NCI-H1436 (cell line): ENCODE data around the gene FDX1.

Source experiments
- DNase-seq: peaks from one replicate; lab custom pipeline; 2025; lab: John Stamatoyannopoulos, UW

FDX1 gene

DNA sequence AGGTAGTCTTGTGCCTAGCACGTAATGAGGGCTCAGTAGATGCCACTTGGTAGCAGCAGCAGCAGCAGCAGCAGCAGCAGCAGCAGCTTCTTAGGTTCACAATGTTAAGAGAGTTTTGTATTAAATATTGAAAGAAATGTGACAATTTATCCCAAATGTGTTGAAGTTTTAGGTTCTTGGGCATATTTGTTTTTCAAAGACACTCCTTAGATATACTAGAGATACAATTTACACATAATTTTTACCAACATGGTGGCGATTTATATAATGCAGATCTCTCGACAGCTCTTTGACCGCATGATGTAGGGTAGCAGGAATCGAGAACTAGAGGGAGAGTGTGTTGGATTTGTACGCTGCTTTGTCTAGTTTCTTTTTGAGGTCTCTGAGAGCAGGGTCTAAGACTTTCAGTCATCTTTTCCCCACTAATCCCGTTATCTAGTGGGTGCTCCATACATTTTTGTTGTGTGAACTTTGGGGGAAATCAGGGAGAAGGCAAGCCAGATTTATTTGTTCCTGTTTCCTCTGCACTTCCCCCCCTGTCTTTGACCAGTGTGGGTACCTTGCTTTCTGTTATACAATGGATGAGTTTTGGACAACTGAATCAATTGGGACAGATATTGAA, 1.4 kb downstream of the FDX1 start:
- no peak for DNase-seq

DNA sequence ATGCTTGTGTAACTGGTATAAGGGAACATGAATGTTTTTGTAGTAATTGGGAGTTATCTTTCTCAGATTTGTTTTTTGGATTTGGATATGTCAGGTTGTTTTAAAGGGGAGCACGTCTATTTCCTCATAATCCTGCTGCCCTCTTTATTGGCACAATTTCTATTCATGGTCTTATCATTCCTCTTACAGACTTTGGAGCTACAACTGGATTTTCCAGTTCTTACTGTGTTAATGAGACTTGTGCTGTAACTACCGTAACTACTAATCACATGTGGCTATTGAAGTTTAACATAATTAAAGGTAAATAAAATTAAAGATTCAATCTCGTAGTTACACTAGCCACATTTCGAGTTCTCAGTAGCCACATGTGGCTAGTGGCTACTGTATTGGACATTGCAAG, 1.9 kb downstream of the FDX1 start:
- DNase-seq = no peak

DNA sequence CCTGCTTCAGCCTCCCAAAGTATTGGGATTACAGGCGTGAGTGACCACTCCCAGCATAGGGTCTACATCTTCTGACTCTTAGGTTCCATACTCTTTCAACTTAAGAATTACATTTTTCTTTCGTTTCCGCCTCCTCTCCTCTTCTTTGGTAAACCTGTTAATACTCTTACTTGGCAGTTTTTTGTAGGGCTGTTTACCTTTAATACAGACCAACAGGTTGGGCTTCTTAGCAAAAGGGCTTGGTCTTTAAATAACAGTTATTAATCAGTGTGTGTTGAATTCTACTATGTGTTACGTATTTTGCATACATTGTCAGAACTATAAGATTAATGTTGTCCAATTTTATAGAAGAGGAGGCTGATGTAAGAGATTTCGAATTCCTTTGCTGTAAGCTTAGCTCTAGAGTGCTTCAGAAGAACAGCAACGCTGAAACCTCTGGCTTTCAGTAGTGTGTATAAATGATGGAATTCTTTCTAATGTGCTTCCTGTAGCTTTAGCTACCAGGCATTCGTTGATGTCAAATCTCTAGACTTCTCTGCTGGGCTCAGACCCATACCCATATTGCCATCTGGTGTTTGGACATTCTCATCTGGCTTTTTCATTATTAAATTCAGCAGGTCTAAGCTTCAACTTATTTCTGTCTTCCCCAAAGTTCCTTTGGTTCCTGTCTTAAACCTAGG, 3.1 kb downstream of the FDX1 start:
- DNase-seq = no peak

DNA sequence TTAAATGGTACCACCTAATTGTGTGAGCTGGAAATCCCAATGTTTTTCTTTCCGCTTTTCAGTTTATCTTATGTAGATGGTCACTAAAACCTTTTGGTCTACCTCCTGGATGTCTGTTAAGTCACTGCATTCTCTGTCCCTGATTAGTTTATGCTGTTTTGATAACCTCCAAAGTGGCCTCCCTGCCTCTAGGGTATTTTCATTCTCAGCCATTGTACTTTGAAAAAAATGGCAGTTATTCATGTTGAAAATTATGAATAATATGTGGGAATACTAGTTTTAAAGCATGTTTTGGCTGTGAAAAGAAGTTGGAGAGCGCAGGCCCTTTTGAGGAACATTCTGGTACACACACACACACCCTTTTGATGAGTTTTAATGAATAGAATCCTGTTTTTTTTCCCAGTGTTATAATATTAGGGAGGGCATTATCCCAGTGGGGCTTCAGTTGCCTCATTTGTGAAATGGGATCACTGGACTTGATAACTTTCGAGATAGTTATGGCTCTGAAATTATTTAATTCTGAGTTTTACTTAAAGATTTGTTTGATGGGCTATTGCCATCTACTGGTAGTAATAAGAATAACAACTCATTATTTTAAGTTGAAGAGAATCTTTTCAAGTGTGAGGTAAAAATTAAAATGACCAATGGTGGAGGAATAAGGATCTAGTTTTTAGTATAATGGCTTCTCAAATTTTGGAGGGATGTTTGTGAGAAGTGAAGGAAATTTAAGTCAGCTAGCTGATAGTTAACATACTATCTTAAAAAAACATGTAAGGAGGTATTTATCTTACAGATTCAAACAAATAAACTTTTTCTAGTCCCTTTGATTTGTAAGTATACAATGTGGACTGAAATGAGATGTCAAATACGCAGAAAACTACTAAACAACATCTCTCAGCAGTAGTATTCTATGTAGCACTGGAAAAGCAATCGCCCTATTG, 3.9 kb downstream of the FDX1 start:
- no peak for DNase-seq

DNA sequence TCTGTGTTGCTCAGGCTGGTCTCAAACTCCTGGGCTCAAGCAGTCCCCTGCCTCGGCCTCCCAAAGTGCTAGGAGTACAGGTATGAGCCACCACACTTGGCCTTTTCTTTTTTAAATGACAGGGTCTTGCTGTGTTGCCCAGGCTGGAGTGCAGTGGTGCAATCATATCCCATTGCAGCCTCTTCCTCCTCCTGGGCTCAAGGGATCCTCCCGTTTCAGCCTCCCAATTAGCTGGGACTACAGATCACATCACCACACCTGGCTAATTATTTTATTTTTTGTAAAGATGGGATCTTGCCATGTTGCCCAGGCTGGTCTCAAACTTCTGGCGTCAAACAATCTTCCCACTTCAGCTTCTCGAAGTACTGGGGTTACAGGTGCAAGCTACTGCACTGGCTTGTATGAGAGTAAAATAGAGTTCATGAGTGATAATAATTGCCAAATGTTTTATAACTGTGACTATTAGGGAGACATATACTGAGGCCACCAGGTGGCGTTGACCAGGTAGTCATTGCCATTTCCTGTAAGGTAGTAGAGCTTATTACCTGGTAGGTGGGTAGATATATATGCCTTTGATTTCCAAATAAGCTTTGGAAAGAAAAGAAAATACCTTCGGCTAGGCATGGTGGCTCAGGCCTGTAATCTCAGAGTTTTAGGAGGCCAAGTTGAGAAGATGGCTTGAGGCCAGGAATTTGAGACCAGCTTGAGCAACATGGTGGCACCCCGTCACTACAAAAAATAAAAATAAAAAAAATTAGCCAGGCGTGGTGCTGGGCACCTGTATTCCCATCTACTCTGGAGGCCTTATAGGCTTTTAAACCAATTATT, 5.4 kb downstream of the FDX1 start:
- no peak for DNase-seq

DNA sequence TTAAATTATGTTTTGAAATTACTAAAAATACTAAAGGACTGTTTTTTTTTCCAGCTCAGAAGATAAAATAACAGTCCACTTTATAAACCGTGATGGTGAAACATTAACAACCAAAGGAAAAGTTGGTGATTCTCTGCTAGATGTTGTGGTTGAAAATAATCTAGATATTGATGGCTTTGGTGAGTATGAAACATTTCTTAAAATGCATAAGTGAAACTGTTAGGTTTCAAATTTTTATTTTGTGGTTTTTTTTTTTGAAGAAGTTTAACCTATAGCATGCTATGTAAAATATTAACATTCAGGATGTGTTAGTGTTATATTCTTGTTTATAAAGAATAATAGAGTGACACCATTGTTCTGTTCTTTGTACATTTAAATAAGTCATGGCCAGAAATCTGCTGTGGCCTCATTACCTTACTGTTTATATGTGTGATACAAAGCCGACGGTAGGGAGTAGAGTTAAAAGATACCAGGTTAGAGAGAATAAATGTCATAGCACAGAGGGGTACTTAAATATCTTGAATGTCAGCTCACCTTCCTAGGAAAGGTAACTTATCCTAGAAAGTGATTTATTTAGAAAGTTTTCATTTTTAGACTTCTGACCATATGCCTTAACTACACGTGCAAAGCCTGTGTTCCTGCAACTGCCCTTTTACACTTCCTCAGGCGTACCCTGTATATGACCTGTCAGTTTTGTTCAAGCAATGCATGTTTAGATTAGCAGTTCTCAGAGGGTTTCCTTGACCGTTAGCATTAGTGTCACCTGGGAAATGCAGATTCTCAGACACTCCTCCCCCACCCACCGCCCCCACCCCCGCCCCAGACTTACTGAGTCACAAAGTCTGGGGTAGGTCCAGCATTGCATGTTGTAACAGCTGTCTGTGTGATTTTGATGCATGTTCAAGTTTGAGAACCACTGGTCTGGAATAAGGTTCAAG, 6.3 kb downstream of the FDX1 start:
- no peak for DNase-seq

DNA sequence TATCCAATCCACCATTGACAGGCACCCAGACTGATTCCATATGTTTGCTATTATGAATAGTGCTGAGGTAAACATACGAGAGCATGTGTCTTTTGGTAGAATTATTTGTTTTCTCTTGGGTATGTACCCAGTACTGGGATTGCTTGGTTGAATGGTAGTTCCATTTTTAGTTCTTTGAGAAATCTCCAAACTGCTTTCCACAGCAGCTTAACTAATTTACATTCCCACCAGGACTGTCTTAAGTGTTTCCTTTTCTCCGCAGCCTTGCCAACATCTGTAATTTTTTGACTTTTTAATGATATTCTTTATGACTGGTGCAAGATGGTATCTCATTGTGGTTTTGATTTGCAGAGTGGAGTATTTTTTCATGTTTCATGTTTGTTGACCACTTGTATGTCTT, 8.3 kb downstream of the FDX1 start:
- no peak for DNase-seq

DNA sequence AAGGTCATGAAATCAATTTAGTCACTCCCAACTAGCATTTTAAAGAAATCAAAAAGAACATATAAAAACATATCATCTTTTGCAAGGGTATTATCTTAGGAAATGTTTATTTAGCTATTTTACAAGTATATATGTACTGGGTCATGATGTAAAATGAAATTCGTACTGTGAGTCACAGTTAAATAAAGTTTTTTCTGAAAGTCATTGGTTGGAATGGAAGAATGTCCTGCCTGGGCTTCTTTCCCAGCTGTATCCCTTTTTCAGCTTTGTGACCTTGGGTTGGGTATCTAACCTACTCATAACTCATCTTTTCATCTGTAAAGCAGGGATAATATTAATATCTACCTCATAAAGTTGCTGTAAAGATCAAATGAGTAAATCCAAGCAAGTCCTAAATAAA, 15.7 kb downstream of the FDX1 start:
- no peak for DNase-seq

DNA sequence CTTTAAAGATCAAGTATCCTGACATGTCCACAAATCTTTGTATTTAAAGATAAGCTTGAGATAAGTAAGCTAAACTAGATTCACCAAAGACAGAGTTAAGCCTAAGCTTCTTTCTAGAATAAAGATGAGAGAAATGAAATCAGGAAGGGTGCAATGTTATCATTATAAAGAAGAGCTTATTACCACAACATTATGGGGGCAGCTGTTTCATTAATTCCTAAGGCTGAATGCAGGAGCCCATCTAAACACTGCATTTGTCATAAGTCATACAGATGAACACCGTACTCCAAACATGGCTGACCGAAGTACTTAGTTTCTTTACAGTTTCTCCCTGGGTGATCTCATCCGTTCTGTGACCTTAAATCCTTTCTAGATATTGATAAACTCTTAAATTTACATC, 16.3 kb downstream of the FDX1 start:
- DNase-seq = no peak

DNA sequence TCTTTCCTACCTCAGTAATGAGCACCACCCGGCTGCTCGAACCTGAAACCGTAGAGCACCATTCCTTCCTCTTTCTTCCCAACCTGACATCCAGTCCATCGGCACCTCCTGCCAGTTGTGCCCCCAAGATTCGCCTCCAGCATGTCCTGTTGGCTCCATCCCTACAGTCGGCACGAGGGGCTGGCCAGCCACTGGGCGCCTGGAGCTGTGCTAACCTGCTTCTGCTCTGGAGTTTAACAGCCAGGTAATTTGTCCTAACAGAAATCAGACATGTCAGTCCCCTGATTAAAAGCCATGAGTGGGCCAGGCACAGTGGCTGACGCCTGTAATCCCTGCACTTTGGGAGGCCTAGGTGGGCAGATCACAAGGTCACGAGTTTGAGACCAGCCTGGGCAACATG, 16.8 kb downstream of the FDX1 start:
- DNase-seq = no peak

DNA sequence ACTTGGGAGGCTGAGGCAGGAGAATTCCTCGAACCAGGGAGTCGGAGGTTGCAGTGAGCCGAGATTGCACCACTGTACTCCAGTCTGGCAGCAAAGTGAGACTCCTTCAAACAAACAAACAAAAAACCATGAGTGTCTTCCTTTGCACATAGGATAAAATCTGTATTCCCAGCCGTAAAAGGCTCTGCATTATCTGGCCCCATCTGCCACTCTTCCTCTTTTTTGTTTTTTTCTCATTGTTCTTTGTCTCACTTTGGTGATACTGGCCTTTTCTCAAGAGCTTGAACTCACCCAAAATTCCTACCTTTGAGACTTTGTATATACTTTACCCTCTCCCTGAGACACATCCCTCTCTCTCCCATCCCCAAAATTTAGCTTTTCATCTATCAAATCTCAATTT, 17.6 kb downstream of the FDX1 start:
- no peak for DNase-seq

DNA sequence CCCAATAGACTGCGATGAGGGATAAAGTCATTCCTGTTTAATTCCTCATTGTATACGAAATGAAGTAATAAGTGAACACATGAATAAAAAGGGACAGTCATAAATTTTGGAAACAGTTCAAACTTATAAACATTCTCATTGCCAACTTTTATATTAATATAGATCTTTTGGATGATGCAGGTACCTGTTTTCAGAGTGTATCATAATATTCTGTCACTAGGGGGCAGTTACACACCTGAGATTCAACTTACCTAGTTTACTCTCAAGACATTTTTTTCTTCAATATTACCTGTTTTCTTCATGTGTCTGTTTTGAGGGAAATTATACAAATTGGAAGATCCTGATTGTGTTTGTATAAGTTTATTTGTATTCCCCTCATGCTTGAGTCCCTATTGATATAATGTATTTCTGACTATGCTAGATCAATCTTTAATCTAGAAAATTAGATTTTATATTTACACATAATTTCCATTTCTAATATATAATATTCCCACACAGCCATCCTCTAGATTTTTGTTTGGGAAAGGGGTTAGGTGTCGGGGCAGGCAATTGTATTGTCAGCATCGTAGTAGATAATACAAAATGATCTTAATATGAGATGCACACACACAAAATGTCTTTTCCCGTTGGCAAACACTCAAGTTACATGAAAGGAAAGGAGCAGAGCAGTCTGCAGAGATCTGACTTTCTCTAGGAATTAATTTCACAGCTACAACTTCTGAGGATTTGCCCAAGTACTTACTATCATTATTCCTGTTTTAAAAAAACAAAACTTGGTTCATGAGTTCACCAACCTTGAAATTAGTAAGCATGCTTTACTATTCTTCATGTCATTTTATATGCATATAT, 18.4 kb downstream of the FDX1 start:
- DNase-seq = no peak

DNA sequence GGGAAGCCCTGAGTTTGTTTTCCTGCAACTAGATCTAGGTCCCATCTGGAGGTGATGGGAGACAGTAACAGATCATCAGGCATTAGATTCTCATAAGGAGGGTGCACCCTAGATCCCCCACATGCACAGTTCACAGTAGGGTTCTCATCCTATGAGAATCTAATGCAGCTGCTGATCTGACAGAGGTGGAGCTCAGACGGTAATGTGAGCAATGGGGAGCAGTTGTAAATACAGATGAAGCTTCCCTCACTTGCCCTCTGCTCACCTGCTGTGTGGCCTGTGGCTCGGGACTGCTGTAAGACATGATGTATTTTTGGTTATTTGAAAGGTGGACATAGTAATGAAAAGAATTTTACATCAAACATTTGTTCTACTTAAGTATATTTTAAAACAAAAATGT, 20.5 kb downstream of the FDX1 start:
- no peak for DNase-seq

DNA sequence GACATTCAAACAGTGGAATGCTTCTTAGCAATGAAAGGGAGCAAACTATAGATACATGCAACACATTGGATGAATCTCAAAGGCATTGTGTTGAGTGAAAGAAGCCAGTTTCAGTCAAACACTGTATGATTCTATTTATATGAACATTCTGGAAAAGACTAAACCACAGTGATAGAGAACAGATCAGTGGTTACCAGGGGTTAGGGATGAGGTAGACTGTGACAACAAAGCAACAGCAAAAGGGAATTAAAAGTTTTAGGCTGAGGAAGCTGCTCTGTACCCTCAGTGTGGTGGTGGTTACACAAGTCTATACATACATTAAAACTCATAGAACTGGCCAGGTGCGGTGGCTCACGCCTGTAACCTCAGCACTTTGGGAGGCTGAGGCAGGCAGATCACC, 23.0 kb downstream of the FDX1 start:
- DNase-seq = no peak

DNA sequence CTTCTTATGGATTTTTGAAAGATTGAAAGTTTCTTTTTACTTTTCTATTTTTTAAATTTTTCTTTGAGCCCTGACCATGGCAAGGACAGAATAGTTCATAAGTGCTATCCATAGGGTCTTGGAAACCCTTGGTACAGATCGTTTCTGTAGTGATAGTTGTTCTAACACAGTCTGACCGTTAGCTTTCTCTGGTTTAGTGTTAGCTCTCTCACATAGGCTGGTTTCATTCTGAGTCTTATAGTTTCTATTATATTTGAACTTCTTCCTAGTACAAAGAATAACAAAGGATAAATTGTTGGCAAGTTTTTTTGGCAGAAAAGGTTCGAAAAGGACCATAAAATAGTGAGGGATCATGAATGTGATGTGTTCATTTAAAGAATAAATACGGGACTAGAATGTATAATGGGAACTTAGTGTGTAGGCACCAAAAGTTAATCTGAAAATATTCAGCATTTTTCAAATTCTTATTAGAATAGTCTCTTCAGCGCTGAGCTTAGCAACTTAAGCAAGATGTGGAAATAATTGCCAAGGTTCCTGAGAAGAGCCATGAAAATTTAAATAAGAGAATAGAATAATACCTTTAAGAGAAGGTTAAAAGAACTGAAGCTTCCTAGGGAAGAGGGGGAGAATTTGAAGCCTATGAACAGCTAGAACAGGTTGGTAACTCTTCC, 24.1 kb downstream of the FDX1 start:
- no peak for DNase-seq

DNA sequence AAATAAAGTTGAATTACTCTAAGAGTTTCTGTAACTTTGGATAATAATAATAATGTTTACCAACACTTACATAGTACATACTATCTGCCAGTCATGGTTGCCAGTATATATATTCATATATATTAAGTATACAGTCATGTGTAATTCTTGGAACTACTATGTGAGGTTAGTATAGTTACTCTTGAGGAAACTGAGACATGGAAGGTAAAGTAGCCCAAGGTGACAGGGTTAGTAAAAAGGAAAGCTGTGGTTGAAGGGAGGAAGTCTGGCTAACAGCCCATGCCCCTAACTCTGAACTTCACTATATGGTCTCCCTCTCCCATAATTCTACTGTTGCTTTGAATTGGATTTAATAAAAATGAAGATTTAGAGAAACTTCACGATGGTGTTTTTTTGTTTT, 24.9 kb downstream of the FDX1 start:
- no peak for DNase-seq

DNA sequence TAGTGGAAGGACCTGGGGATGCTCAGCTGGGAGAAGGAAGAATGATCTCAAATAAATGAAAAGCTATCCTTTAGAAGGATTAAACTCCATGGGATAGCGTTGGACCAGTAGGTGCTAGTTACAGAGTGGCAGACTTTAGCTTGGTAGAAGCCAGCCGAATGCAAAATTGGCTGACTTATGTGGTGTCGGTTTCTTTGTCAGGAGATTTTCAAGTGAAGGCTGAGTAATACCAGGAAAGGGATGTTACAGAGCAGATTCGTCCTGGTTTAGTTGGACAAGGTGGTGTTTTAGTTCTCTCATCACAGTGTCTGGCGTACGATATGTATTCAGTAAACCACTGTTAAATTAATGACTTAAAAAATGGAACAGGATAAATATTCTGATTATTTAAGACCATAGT, 26.0 kb downstream of the FDX1 start:
- DNase-seq = no peak

DNA sequence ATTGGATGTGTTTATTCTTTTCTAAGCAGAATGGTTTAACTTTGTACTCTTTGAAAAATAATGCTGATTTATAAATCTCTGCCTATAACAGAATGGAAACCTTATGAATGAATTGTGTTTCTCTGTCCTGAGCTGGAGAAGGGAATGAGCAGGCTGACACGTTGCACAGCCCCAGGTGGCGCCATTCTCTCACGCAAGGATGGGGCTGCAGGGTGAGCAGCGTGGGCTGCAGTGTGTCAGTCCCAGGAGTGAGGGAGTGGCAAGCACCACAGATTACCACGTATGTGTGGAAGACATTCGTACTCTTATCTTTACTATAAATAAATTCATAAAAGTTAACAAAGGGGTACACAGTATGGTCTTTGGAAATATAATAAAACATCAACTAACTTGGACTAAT, 33.4 kb downstream of the FDX1 start:
- peak; percentile 37 for DNase-seq

DNA sequence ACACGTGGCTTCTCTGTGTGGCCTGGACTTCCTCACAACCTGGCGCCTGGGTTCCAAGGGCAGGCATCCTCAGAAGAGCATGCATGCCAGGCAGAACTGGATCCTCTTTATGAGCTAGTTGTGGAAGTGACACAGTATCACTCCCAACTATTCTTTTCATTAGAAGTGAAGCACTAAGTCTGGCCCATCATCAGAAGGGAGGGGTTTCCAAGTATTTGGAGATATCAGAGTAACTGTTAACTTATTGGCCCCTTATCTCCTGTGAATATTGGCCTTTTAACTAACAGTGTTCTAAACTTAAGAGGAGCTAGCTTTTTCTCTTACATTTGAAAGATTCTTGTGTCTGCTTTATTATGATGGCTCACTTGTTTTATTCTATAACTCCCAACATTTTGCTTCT, 35.5 kb downstream of the FDX1 start:
- no peak for DNase-seq

DNA sequence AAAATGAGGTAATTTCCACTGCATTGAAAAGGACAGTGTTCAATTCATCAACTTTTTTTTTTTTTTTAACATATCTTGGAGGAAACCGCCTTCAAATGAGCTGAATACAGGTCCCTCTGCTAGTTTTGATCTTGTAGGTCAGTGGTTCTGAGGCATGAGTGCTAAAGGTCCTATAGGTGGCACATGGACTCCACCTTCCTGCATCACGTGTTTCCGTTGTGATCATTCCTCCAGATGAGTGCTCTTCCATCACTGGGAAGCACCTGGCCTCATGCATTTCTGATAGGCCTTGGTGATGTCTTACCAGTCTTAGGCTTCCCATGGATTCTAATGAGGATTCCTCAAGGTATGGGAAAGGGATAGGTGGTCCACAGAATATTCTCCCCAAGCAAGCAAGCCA, 37.8 kb downstream of the FDX1 start:
- no peak for DNase-seq
